ENCODE results near the gene INPP1. TPM values are rescaled to one million over a fixed set of nuclear protein-coding genes. Genes with fewer than 3 reads are reported as not detected.
"Not testable (repeated sequence)": the region's sequence is repeated elsewhere in the genome, so short reads cannot be mapped to it uniquely, and the experiment has no call there.

INPP1 gene
- total RNA-seq, 1 donor from 2014 or later = 7.9 TPM

GRCh38 chr2:190308031-190308430 lies 35.4 kb upstream of the INPP1 start:
- FAIRE-seq = no peak
- no peak for DNase-seq (ENCODE audit: low read depth)
- no peaks in the 10 kb centered on the region for H3K36me3 ChIP-seq (ENCODE audit: control insufficient read depth, insufficient read depth, low read length)
- H3K4me3 ChIP-seq (ENCODE audit: low read depth, low read length) = no peak overlapping the region
- no peaks in the 10 kb centered on the region for H3K27me3 ChIP-seq (ENCODE audit: control insufficient read depth, insufficient read depth, low read length)
- no peak for TF ChIP-seq CTCF (IDR thresholded peaks at IDR 0.05; ENCODE audit: insufficient read depth, low read length, severe bottlenecking)

- peak; percentile 6 for DNase-seq (ENCODE audit: low read depth)
- Histone ChIP-seq H3K4me3 (ENCODE audit: low read depth, low read length) (no peak overlapping the region), H3K27me3 (ENCODE audit: control insufficient read depth, insufficient read depth, low read length) (no peaks in the 10 kb centered on the region), H3K36me3 (ENCODE audit: control insufficient read depth, insufficient read depth, low read length) (no peaks in the 10 kb centered on the region)
- no peak for TF ChIP-seq CTCF (IDR thresholded peaks at IDR 0.05; ENCODE audit: insufficient read depth, low read length, severe bottlenecking)
- peak; percentile 13 for FAIRE-seq
Measured at GRCh38 chr2:190311893-190312634, 31.3 kb upstream of the INPP1 start.

GRCh38 chr2:190312635-190313025 lies 30.8 kb upstream of the INPP1 start:
- DNase-seq (ENCODE audit: low read depth) = peak; percentile 34
- not testable (repeated sequence) for FAIRE-seq; H3K36me3 ChIP-seq (ENCODE audit: control insufficient read depth, insufficient read depth, low read length); H3K4me3 ChIP-seq (ENCODE audit: low read depth, low read length); H3K27me3 ChIP-seq (ENCODE audit: control insufficient read depth, insufficient read depth, low read length)

- no peak for TF ChIP-seq CTCF (IDR thresholded peaks at IDR 0.05; ENCODE audit: insufficient read depth, low read length, severe bottlenecking)
- DNase-seq (ENCODE audit: low read depth) = no peak
- Histone ChIP-seq H3K4me3 (ENCODE audit: low read depth, low read length) (no peak overlapping the region), H3K36me3 (ENCODE audit: control insufficient read depth, insufficient read depth, low read length) (no peaks in the 10 kb centered on the region), H3K27me3 (ENCODE audit: control insufficient read depth, insufficient read depth, low read length) (no peaks in the 10 kb centered on the region)
- FAIRE-seq = no peak
Measured at GRCh38 chr2:190313880-190314279, 29.5 kb upstream of the INPP1 start.

- no peak for DNase-seq (ENCODE audit: low read depth)
- Histone ChIP-seq H3K27me3 (ENCODE audit: control insufficient read depth, insufficient read depth, low read length) (no peaks in the 10 kb centered on the region), H3K4me3 (ENCODE audit: low read depth, low read length) (no peak overlapping the region), H3K36me3 (ENCODE audit: control insufficient read depth, insufficient read depth, low read length) (no peaks in the 10 kb centered on the region)
- TF ChIP-seq CTCF (IDR thresholded peaks at IDR 0.05; ENCODE audit: insufficient read depth, low read length, severe bottlenecking) = no peak
- no peak for FAIRE-seq
Measured at GRCh38 chr2:190315273-190315672, 28.1 kb upstream of the INPP1 start.

- FAIRE-seq = no peak
- H3K4me3 ChIP-seq (ENCODE audit: low read depth, low read length) = peak overlapping the region; percentile 69
- no peak for TF ChIP-seq CTCF (IDR thresholded peaks at IDR 0.05; ENCODE audit: insufficient read depth, low read length, severe bottlenecking)
Measured at GRCh38 chr2:190318514-190318913, 24.9 kb upstream of the INPP1 start.

More at GRCh38 chr2:190318514-190318913, 24.9 kb upstream of the INPP1 start:
- peak; percentile 41 for DNase-seq (ENCODE audit: low read depth)
- Histone ChIP-seq H3K36me3 (ENCODE audit: control insufficient read depth, insufficient read depth, low read length) (no peaks in the 10 kb centered on the region), H3K27me3 (ENCODE audit: control insufficient read depth, insufficient read depth, low read length) (no peaks in the 10 kb centered on the region)
